Measurements from ENCODE around the gene RBMY1E.
"Not testable (repeated sequence)": the region's sequence is repeated elsewhere in the genome, so short reads cannot be mapped to it uniquely, and the experiment has no call there.

- TF ChIP-seq POLR2A (IDR thresholded peaks at IDR 0.05): not testable (repeated sequence)
- TF ChIP-seq, protein P1, sequence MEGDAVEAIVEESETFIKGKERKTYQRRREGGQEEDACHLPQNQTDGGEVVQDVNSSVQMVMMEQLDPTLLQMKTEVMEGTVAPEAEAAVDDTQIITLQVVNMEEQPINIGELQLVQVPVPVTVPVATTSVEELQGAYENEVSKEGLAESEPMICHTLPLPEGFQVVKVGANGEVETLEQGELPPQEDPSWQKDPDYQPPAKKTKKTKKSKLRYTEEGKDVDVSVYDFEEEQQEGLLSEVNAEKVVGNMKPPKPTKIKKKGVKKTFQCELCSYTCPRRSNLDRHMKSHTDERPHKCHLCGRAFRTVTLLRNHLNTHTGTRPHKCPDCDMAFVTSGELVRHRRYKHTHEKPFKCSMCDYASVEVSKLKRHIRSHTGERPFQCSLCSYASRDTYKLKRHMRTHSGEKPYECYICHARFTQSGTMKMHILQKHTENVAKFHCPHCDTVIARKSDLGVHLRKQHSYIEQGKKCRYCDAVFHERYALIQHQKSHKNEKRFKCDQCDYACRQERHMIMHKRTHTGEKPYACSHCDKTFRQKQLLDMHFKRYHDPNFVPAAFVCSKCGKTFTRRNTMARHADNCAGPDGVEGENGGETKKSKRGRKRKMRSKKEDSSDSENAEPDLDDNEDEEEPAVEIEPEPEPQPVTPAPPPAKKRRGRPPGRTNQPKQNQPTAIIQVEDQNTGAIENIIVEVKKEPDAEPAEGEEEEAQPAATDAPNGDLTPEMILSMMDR (IDR thresholded peaks at IDR 0.05): not testable (repeated sequence)
Observed at GRCh38 chrY:21869407-21870076, 48.3 kb downstream of the RBMY1E start.

Measured in right lobe of liver (tissue), 4 donors.